Progenitor cell of endocrine pancreas (in vitro differentiated cells): ENCODE measurements around the gene ZNF221. TPM values are rescaled to one million over a fixed set of nuclear protein-coding genes. Genes with fewer than 3 reads are reported as not detected.

Experiments used
- DNase-seq: peaks from one replicate; pipeline ENCODE4 v3.0.0; 2021; ENCODE audit warnings: low spot score; ENCODE audit not compliant: unreplicated experiment
- H3K27ac Mint-ChIP-seq: 2 replicates; pipeline ENCODE4 v1.8.0; 2021; ENCODE audit warnings: mild to moderate bottlenecking, moderate library complexity, mixed read lengths
- H3K27me3 Mint-ChIP-seq: 2 replicates; pipeline ENCODE4 v1.8.0; 2021; ENCODE audit warnings: mixed read lengths
- H3K36me3 Mint-ChIP-seq: 2 replicates; pipeline ENCODE4 v1.8.0; 2022; ENCODE audit warnings: mixed read lengths; ENCODE audit not compliant: insufficient read depth
- H3K4me1 Mint-ChIP-seq: 2 replicates; pipeline ENCODE4 v1.8.0; 2021; ENCODE audit warnings: low read depth, mixed read lengths
- H3K4me3 Mint-ChIP-seq: 2 replicates; pipeline ENCODE4 v1.8.0; 2021; ENCODE audit warnings: low read depth, mild to moderate bottlenecking, moderate library complexity, mixed read lengths
- H3K9me3 Mint-ChIP-seq: 2 replicates; pipeline ENCODE4 v1.8.0; 2021; ENCODE audit warnings: low read depth, mixed read lengths
- total RNA-seq: library from RNA; stranded (reverse); gene quantifications from 2 replicates; pipeline ENCODE4 v1.2.1, GENCODE V29; 2021
- TF ChIP-seq, protein P1 (sequence below): fragments of 200-600 bp; sonication (generic); IDR thresholded peaks from one replicate; pipeline ENCODE4 v1.5.0; 2021; ENCODE audit warnings: antibody characterized with exemption, mild to moderate bottlenecking; ENCODE audit not compliant: unreplicated experiment

ZNF221 gene
- total RNA-seq, 1 donor from 2014 or later: 14.8 TPM

DNA sequence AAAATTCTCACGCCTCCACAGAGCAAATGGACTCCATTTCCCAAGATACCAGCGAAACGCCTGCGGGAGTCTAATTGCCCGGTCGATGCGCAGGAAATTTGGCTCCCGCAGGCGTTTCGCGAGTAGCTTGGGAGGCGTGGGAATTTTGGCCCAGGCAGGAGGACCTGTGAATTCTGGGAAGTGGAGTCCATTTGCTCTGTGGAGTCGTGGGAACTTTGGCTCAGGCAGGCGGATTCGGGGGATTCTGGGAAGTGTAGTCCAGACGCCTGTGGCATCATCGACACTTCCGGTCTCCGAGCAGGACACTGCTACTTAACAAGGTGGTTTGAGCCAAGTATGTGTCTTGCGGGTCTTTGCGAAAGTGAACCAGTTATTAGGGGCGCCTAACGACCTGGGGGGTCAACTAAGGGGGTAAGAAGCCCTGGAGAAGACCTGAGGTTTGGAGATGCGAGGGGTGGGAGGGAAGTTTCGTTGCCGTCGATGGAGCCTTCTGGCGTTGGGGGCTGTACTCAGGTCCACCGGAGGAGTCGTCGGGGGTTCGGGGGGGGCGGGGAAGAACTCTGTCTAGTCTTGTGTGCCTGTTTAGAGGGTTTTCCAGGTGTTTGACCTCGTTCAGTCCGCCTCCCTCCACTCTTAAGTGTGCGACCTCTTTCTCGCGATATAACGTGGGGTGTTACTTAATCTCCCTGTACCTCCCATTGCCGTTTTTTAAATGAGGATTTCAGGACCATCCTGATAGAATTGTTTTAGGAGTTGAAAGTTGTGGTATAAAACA is 33.1 kb downstream of the ZNF221 start, which contains the start of gene ZNF155:
Gene ZNF155 (plus strand): TSS at position 277 of the 775 bp plus-strand sequence. CDS start 4,356 bp downstream, outside the sequence.
- H3K4me3 Mint-ChIP-seq: peak within 1 kb of the TSS; percentile 99
- peaks cover 14% of the 10 kb centered on the region for H3K36me3 Mint-ChIP-seq
- H3K27ac Mint-ChIP-seq: peak within 1 kb of the TSS; percentile 97
- H3K4me1 Mint-ChIP-seq: peaks cover 4% of the 10 kb centered on the region
- peak; percentile 68 for DNase-seq
- peaks cover 24% of the 10 kb centered on the region for H3K9me3 Mint-ChIP-seq
- TF ChIP-seq, protein P1, sequence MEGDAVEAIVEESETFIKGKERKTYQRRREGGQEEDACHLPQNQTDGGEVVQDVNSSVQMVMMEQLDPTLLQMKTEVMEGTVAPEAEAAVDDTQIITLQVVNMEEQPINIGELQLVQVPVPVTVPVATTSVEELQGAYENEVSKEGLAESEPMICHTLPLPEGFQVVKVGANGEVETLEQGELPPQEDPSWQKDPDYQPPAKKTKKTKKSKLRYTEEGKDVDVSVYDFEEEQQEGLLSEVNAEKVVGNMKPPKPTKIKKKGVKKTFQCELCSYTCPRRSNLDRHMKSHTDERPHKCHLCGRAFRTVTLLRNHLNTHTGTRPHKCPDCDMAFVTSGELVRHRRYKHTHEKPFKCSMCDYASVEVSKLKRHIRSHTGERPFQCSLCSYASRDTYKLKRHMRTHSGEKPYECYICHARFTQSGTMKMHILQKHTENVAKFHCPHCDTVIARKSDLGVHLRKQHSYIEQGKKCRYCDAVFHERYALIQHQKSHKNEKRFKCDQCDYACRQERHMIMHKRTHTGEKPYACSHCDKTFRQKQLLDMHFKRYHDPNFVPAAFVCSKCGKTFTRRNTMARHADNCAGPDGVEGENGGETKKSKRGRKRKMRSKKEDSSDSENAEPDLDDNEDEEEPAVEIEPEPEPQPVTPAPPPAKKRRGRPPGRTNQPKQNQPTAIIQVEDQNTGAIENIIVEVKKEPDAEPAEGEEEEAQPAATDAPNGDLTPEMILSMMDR: no peak
- H3K27me3 Mint-ChIP-seq: no peaks in the 10 kb centered on the region

DNA sequence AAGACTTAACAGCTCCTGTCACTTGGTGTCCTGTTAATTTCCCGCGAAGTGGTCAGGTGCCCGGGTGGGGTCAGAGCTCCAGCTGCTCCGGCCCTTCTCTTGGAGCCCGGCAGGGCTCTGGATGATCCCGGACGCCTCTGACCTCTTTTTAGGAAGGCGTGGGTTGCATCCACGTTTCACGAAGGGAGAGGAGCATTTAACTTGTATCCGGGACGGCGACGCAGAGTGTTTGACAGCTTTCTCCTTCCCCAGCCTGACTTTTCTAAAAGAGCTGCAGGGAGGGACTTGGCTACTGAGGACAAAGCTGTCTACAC is 33.6 kb downstream of the ZNF221 start:
- Mint-ChIP-seq H3K27me3 (no peaks in the 10 kb centered on the region), H3K27ac (peak overlapping the region; percentile 84), H3K4me1 (peaks cover 4% of the 10 kb centered on the region), H3K9me3 (peaks cover 23% of the 10 kb centered on the region), H3K36me3 (peaks cover 18% of the 10 kb centered on the region), H3K4me3 (peak overlapping the region; percentile 99)
- DNase-seq: no peak
- TF ChIP-seq, protein P1: no peak

DNA sequence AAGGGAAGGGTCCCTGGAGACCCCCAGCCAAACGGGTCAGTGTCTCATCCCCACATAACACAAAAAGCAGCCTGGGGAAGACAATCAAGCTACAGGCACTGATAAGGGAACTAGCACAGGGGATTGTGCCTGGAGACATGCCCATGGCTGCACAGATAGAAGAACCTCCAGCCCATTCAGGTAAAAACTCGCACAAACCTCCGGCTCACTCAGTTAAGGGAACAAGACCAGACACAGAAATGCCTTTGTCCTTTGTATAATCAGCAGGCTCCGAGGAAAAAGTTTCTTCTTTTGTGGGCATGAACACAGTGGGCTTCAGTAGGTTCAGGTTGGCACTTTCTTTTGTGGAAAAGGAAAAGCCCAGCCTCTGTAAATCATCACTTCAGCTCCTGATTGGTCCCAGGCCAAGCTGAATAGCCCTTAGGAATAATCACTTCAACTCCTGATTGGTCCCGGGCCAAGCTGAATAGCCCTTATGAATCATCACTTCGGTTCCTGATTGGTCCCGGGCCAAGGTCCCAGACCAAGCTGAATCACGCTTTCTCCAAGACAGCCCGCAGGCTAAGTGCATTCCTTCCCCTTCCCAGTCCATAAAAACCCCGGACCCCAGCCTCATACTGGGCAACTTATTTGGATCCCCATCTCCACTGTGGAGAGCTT is 46.7 kb downstream of the ZNF221 start:
- no peak for DNase-seq
- Mint-ChIP-seq H3K4me1 (peaks cover 8% of the 10 kb centered on the region), H3K36me3 (peaks cover 27% of the 10 kb centered on the region), H3K27me3 (peaks cover 3% of the 10 kb centered on the region), H3K4me3 (no peak overlapping the region), H3K9me3 (no peaks in the 10 kb centered on the region), H3K27ac (no peak overlapping the region)
- TF ChIP-seq, protein P1: no peak

DNA sequence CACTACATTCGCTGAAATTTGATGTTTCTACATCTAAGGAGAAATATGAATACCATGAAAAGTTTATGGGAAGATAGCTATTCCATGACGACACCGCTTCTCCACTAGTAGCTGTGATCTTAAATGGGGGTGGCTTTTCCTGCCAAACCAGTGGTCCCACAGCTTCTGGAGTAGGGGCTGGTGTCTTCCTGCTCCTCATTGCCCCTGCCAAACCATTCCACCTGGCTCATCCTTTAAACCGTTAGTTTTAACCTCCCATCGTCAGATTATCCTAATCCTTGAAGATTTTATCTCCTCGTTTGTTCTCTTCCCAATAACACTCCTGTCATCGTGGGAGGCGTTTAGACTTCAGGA is 51.2 kb downstream of the ZNF221 start:
- H3K9me3 Mint-ChIP-seq: peaks cover 13% of the 10 kb centered on the region

More for the DNA sequence above, 51.2 kb downstream of the ZNF221 start:
- TF ChIP-seq, protein P1: no peak
- Mint-ChIP-seq H3K27ac (peak overlapping the region; percentile 96), H3K4me3 (peak overlapping the region; percentile 95), H3K4me1 (peaks cover 14% of the 10 kb centered on the region), H3K36me3 (peaks cover 23% of the 10 kb centered on the region), H3K27me3 (peaks cover 3% of the 10 kb centered on the region)
- DNase-seq: no peak
